Effector memory CD4-positive, alpha-beta T cell (primary cell): ENCODE results near the gene CP.
"Not testable (repeated sequence)": the region's sequence is repeated elsewhere in the genome, so short reads cannot be mapped to it uniquely, and the experiment has no call there.

Experiments
- DNase-seq, 3 donors: peaks; one replicate each; pipeline ENCODE4 v3.0.0-alpha.2; 2020
- H3K27ac ChIP-seq: 2 replicates; pipeline ENCODE4 v1.7.0; 2013; ENCODE audit warnings: mild to moderate bottlenecking, low read length, moderate library complexity; ENCODE audit not compliant: insufficient read depth, poor library complexity, severe bottlenecking
- H3K27me3 ChIP-seq: replicated peaks from 2 replicates; pipeline ENCODE4 v1.7.0; 2013; ENCODE audit warnings: mild to moderate bottlenecking, low read length; ENCODE audit not compliant: insufficient read depth, control insufficient read depth, poor library complexity, severe bottlenecking
- H3K36me3 ChIP-seq: 2 replicates; pipeline ENCODE4 v1.7.0; 2013; ENCODE audit warnings: mild to moderate bottlenecking, low read length, moderate library complexity; ENCODE audit not compliant: control insufficient read depth, insufficient read depth
- H3K4me1 ChIP-seq: 2 replicates; pipeline ENCODE4 v1.7.0; 2013; ENCODE audit warnings: low read length, mild to moderate bottlenecking; ENCODE audit not compliant: control insufficient read depth, insufficient read depth, poor library complexity, severe bottlenecking
- H3K4me3 ChIP-seq: 2 replicates; pipeline ENCODE4 v1.7.0; 2013; ENCODE audit warnings: low read length, low read depth, mild to moderate bottlenecking; ENCODE audit not compliant: insufficient read depth, poor library complexity, severe bottlenecking
- H3K9me3 ChIP-seq: 2 replicates; pipeline ENCODE4 v1.7.0; 2013; ENCODE audit warnings: mild to moderate bottlenecking, low read length, moderate library complexity; ENCODE audit not compliant: control insufficient read depth

Gene CP

DNA sequence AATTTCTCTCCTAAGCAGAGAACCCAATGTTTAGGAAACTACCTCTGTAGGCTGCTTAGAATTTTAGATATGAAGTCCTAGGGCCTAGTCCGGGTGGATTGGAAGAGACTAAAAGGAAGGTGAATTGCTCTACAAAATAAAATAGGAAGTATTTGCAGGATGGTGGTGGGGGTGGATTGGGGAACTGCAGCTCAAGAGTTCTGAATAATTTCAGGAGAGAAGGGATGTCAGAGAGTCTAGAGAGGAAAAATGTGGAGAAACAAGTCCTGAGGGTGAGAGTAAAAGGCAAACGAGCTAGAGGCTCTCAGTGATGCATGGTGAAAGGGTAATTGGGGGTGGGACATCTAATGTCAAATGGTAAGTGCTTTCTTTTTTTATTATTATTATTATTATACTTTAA, 10.2 kb upstream of the CP start:
- DNase-seq: no peak
- H3K36me3 ChIP-seq: no peaks in the 10 kb centered on the region
- no peaks in the 10 kb centered on the region for H3K4me1 ChIP-seq
- H3K9me3 ChIP-seq: no peaks in the 10 kb centered on the region
- H3K27ac ChIP-seq: no peak overlapping the region
- no peak overlapping the region for H3K4me3 ChIP-seq
- no peaks in the 10 kb centered on the region for H3K27me3 ChIP-seq

- no peak for DNase-seq
Observed at GRCh38 chr3:149227591-149228268, 6.1 kb upstream of the CP start.

GRCh38 chr3:149226776-149227175, 5.1 kb upstream of the CP start:
- H3K27me3 ChIP-seq: no peaks in the 10 kb centered on the region
- no peak for DNase-seq

More at GRCh38 chr3:149227591-149228268, 6.1 kb upstream of the CP start:
- Histone ChIP-seq H3K36me3 (no peaks in the 10 kb centered on the region), H3K27ac (no peak overlapping the region), H3K4me1 (no peaks in the 10 kb centered on the region), H3K4me3 (no peak overlapping the region), H3K27me3 (no peaks in the 10 kb centered on the region), H3K9me3 (no peaks in the 10 kb centered on the region)

DNA sequence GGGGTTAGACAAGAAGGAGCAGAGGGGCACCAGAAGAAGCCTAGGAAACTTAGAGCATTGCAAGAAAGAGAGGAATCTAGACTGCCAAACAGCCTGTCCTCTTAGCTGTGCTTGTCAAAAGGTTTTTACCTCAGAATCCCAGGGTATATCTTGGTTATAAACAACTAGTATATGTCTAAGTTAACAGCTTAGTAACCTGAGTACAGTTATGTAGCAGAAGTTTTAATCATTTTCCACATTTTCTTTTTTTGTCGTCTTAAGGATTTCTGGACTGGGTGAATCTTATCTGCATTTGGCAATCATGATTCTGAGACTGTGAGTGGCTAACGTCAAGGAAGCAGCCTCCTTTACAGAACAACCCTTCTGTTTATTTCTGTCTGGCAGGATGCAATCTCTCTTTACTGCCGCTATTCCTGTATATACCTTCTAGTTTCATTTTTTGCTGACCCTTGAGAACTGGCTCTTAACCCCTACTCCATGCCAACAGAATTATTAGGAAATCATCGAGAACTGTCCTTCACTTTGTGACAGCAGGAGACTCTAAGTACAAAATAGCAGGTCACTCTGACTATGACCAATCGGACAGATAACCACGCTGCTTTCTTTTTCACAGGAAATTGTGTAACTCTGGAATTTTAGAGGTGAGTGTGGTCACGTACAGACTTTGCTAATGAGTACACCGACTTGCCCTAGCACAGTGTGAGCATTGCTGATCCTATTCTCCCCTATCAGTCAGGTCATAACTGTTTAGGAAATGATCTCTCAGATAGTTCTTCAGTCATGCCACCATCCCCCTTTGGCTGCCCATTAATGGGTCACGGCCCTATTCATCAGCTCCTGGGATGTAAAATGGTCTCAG, 3.3 kb upstream of the CP start:
- H3K9me3 ChIP-seq: no peaks in the 10 kb centered on the region
- no peak overlapping the region for H3K27ac ChIP-seq
- no peaks in the 10 kb centered on the region for H3K27me3 ChIP-seq
- H3K4me1 ChIP-seq: no peaks in the 10 kb centered on the region
- peak overlapping the region; percentile 52 for H3K4me3 ChIP-seq
- no peaks in the 10 kb centered on the region for H3K36me3 ChIP-seq
- peak in 2 of 3 donors; percentile 0 to 1 for DNase-seq

More at GRCh38 chr3:149226776-149227175, 5.1 kb upstream of the CP start:
- H3K4me1 ChIP-seq: no peaks in the 10 kb centered on the region
- no peaks in the 10 kb centered on the region for H3K36me3 ChIP-seq
- H3K4me3 ChIP-seq: no peak overlapping the region
- H3K9me3 ChIP-seq: no peaks in the 10 kb centered on the region
- H3K27ac ChIP-seq: no peak overlapping the region

GRCh38 chr3:149223461-149223820, 1.8 kb upstream of the CP start:
- H3K9me3 ChIP-seq: no peaks in the 10 kb centered on the region
- H3K27ac ChIP-seq: no peak overlapping the region
- no peak overlapping the region for H3K4me3 ChIP-seq
- H3K4me1 ChIP-seq: no peaks in the 10 kb centered on the region
- H3K27me3 ChIP-seq: no peaks in the 10 kb centered on the region
- no peak for DNase-seq
- no peaks in the 10 kb centered on the region for H3K36me3 ChIP-seq

- not testable (repeated sequence) for H3K27me3 ChIP-seq, H3K36me3 ChIP-seq, H3K27ac ChIP-seq, H3K4me3 ChIP-seq, H3K9me3 ChIP-seq, DNase-seq, H3K4me1 ChIP-seq
Observed at GRCh38 chr3:149219380-149220121, 2.1 kb downstream of the CP start.

DNA sequence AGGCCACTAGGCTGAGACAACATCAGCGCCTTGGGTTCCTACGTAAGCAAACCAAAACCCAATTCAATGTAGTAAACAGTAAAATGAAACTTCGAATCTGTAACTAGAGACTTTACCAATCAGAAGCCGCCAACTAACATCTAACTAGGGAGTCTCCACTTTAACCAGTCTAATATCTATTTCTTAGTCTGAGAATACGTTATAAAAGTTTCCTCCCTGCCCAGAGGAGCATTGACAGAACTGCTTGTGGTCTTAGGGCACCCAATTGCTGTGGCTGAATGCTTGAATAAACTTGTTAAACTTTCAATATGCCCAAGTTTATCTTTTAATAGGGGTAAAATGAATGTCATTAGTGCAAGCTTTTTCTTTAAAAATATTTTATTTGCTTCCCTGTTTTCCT, 4.3 kb downstream of the CP start:
- Histone ChIP-seq H3K27me3 (no peaks in the 10 kb centered on the region), H3K4me3 (no peak overlapping the region), H3K36me3 (no peaks in the 10 kb centered on the region), H3K4me1 (no peaks in the 10 kb centered on the region), H3K27ac (no peak overlapping the region), H3K9me3 (no peaks in the 10 kb centered on the region)
- no peak for DNase-seq

- Histone ChIP-seq H3K9me3 (no peaks in the 10 kb centered on the region), H3K27ac (no peak overlapping the region), H3K4me3 (no peak overlapping the region), H3K36me3 (no peaks in the 10 kb centered on the region), H3K4me1 (no peaks in the 10 kb centered on the region), H3K27me3 (no peaks in the 10 kb centered on the region)
- no peak for DNase-seq
Observed at GRCh38 chr3:149216193-149216869, 5.3 kb downstream of the CP start.

- Histone ChIP-seq H3K4me3 (no peak overlapping the region), H3K4me1 (no peaks in the 10 kb centered on the region), H3K27me3 (no peaks in the 10 kb centered on the region), H3K9me3 (no peaks in the 10 kb centered on the region), H3K36me3 (no peaks in the 10 kb centered on the region), H3K27ac (no peak overlapping the region)
- no peak for DNase-seq
Observed at GRCh38 chr3:149215515-149215914, 6.1 kb downstream of the CP start.
